Astrocyte (in vitro differentiated cells and primary cell): ENCODE data around the gene WBP2NL. TPM values are rescaled to one million over a fixed set of nuclear protein-coding genes. Genes with fewer than 3 reads are reported as not detected.

ENCODE experiments used
- DNase-seq: peaks from one replicate; pipeline ENCODE4 v3.0.0-alpha.2; 2010; ENCODE audit warnings: low read depth
- FAIRE-seq: peaks from 2 replicates; lab custom pipeline; 2011; peaks lifted over from hg19 to GRCh38; lab: Jason Lieb, UNC
- H2AFZ ChIP-seq: 2 replicates; pipeline ENCODE4 v1.6.0; 2012; ENCODE audit warnings: low read depth, low read length, inconsistent platforms
- H3K27ac ChIP-seq: 2 replicates; pipeline ENCODE4 v1.5.1; 2011; ENCODE audit warnings: low read depth, low read length, inconsistent platforms
- H3K27me3 ChIP-seq: 2 replicates; pipeline ENCODE4 v1.6.0; 2011; ENCODE audit warnings: low read length, inconsistent platforms; ENCODE audit not compliant: insufficient read depth
- H3K36me3 ChIP-seq: 2 replicates; pipeline ENCODE4 v1.5.1; 2011; ENCODE audit warnings: low read length, inconsistent platforms; ENCODE audit not compliant: insufficient read depth
- H3K4me1 ChIP-seq: 2 replicates; pipeline ENCODE4 v1.5.1; 2011; ENCODE audit warnings: low read length, inconsistent platforms; ENCODE audit not compliant: insufficient read depth
- H3K4me2 ChIP-seq: 2 replicates; pipeline ENCODE4 v1.6.0; 2012; ENCODE audit warnings: low read length, inconsistent platforms
- H3K4me3 ChIP-seq: 2 replicates; pipeline ENCODE4 v1.5.1; 2011; ENCODE audit warnings: low read depth, mild to moderate bottlenecking, low read length, inconsistent platforms; ENCODE audit not compliant: insufficient read depth
- H3K79me2 ChIP-seq: 2 replicates; pipeline ENCODE4 v1.6.0; 2012; ENCODE audit warnings: mild to moderate bottlenecking, low read length, inconsistent platforms; ENCODE audit not compliant: insufficient read depth
- H3K9ac ChIP-seq: 2 replicates; pipeline ENCODE4 v1.6.0; 2012; ENCODE audit warnings: mild to moderate bottlenecking, low read length, inconsistent platforms
- H3K9me3 ChIP-seq: 2 replicates; pipeline ENCODE4 v1.5.1; 2012; ENCODE audit warnings: low read depth, mild to moderate bottlenecking, low read length, inconsistent platforms; ENCODE audit not compliant: insufficient read depth
- H4K20me1 ChIP-seq: 2 replicates; pipeline ENCODE4 v1.6.0; 2012; ENCODE audit warnings: low read length, inconsistent platforms; ENCODE audit not compliant: insufficient read depth
- H3K27ac Mint-ChIP-seq: one replicate; pipeline ENCODE4 v1.8.0; 2021; ENCODE audit warnings: mild to moderate bottlenecking, mixed read lengths; ENCODE audit not compliant: unreplicated experiment
- H3K27me3 Mint-ChIP-seq: one replicate; pipeline ENCODE4 v1.8.0; 2021; ENCODE audit warnings: low read depth, mixed read lengths; ENCODE audit not compliant: unreplicated experiment
- H3K36me3 Mint-ChIP-seq: one replicate; pipeline ENCODE4 v1.8.0; 2021; ENCODE audit warnings: low read depth, mixed read lengths; ENCODE audit not compliant: unreplicated experiment
- H3K4me1 Mint-ChIP-seq: one replicate; pipeline ENCODE4 v1.8.0; 2021; ENCODE audit warnings: low read depth, mixed read lengths; ENCODE audit not compliant: unreplicated experiment
- H3K4me3 Mint-ChIP-seq: one replicate; pipeline ENCODE4 v1.8.0; 2021; ENCODE audit warnings: mild to moderate bottlenecking, moderate library complexity, mixed read lengths; ENCODE audit not compliant: unreplicated experiment
- H3K9me3 Mint-ChIP-seq: one replicate; pipeline ENCODE4 v1.8.0; 2021; ENCODE audit warnings: mild to moderate bottlenecking, mixed read lengths; ENCODE audit not compliant: unreplicated experiment
- EZH2 ChIP-seq: IDR thresholded peaks from 2 replicates; pipeline ENCODE4 v1.6.1; 2012; ENCODE audit warnings: mild to moderate bottlenecking, low read length, inconsistent platforms; ENCODE audit not compliant: insufficient read depth
- total RNA-seq: library from RNA; stranded (reverse); gene quantifications from 2 replicates; pipeline ENCODE4 v1.2.1, GENCODE V29; 2021
- TF ChIP-seq, protein P1 (sequence below): IDR thresholded peaks from 2 replicates; pipeline ENCODE4 v1.5.1; 2011; ENCODE audit warnings: low read depth, mild to moderate bottlenecking, inconsistent platforms, low read length, moderate library complexity; ENCODE audit not compliant: insufficient read depth

Gene WBP2NL
- total RNA-seq, 1 donor from 2014 or later, result not detected

DNA sequence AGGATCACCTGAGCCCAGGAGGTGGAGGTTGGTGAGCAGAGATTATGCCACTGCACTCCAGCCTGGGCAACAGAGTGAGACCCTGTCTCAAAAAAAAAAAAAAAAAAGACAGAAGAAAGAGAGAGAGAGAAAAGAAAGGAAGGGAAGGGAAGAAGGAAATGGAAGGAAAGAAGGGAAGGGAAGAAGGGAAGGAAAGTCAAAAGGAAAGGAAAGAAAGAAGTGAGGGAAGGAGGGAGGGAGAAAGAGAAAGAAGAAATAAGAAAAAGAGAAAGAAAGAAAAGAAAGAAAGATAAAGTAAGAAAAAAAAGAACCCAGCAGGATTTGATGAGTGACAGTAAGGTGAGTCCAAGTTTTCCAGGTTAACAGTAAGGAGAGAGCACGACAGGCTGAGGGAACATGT, 19.6 kb downstream of the WBP2NL start:
- H3K27ac Mint-ChIP-seq, result no peak overlapping the region
- FAIRE-seq (no peak), DNase-seq (no peak)
- no peak overlapping the region for H3K4me3 ChIP-seq
- no peaks in the 10 kb centered on the region for H3K36me3 ChIP-seq
- H3K27me3 ChIP-seq, result peaks cover 10% of the 10 kb centered on the region
- no peak overlapping the region for H3K27ac ChIP-seq
- H3K4me1 ChIP-seq, result no peaks in the 10 kb centered on the region
- no peak overlapping the region for H3K4me2 ChIP-seq
- H3K4me1 Mint-ChIP-seq, result no peaks in the 10 kb centered on the region
- no peaks in the 10 kb centered on the region for H3K9me3 ChIP-seq
- H3K36me3 Mint-ChIP-seq, result no peaks in the 10 kb centered on the region
- no peak overlapping the region for H3K4me3 Mint-ChIP-seq
- no peaks in the 10 kb centered on the region for H3K79me2 ChIP-seq
- H3K27me3 Mint-ChIP-seq, result peaks cover 16% of the 10 kb centered on the region
- no peaks in the 10 kb centered on the region for H3K9me3 Mint-ChIP-seq
- no peaks in the 10 kb centered on the region for H4K20me1 ChIP-seq
- TF ChIP-seq, protein P1, sequence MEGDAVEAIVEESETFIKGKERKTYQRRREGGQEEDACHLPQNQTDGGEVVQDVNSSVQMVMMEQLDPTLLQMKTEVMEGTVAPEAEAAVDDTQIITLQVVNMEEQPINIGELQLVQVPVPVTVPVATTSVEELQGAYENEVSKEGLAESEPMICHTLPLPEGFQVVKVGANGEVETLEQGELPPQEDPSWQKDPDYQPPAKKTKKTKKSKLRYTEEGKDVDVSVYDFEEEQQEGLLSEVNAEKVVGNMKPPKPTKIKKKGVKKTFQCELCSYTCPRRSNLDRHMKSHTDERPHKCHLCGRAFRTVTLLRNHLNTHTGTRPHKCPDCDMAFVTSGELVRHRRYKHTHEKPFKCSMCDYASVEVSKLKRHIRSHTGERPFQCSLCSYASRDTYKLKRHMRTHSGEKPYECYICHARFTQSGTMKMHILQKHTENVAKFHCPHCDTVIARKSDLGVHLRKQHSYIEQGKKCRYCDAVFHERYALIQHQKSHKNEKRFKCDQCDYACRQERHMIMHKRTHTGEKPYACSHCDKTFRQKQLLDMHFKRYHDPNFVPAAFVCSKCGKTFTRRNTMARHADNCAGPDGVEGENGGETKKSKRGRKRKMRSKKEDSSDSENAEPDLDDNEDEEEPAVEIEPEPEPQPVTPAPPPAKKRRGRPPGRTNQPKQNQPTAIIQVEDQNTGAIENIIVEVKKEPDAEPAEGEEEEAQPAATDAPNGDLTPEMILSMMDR, result no peak
- no peak for TF ChIP-seq EZH2
- H3K9ac ChIP-seq, result no peak overlapping the region
- no peak overlapping the region for H2AFZ ChIP-seq

DNA sequence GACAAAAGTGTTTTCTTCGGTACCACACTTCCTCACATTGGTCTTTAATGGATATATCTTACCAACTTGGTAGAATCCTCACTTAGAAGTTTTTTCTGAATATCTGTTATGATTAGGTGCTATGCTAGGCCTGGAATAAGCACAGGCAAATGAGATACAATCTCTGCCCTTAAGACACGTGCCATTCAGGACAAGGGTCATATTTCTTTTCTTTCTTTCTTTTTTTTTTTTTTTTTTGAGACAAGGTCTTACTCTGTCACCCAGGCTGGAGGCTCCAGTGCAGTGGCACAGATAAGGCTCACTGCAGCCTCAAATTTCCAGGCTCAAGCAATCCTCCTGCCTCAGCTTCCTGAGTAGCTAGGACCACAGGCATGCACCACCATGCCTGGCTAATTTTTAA, 23.0 kb downstream of the WBP2NL start:
- FAIRE-seq (no peak), DNase-seq (no peak)
- H3K27me3 Mint-ChIP-seq, result peaks cover 15% of the 10 kb centered on the region
- H3K27ac Mint-ChIP-seq, result no peak overlapping the region
- no peak overlapping the region for H3K4me3 ChIP-seq
- H3K4me1 Mint-ChIP-seq, result no peaks in the 10 kb centered on the region
- no peak overlapping the region for H3K9ac ChIP-seq
- no peaks in the 10 kb centered on the region for H3K9me3 Mint-ChIP-seq
- TF ChIP-seq, protein P1, result no peak
- H3K79me2 ChIP-seq, result no peaks in the 10 kb centered on the region
- no peaks in the 10 kb centered on the region for H4K20me1 ChIP-seq
- H3K27ac ChIP-seq, result no peak overlapping the region
- H3K27me3 ChIP-seq, result peaks cover 10% of the 10 kb centered on the region
- no peaks in the 10 kb centered on the region for H3K4me1 ChIP-seq
- no peaks in the 10 kb centered on the region for H3K36me3 ChIP-seq
- H3K4me2 ChIP-seq, result no peak overlapping the region
- no peak overlapping the region for H2AFZ ChIP-seq
- no peak overlapping the region for H3K4me3 Mint-ChIP-seq
- no peaks in the 10 kb centered on the region for H3K36me3 Mint-ChIP-seq
- H3K9me3 ChIP-seq, result no peaks in the 10 kb centered on the region

DNA sequence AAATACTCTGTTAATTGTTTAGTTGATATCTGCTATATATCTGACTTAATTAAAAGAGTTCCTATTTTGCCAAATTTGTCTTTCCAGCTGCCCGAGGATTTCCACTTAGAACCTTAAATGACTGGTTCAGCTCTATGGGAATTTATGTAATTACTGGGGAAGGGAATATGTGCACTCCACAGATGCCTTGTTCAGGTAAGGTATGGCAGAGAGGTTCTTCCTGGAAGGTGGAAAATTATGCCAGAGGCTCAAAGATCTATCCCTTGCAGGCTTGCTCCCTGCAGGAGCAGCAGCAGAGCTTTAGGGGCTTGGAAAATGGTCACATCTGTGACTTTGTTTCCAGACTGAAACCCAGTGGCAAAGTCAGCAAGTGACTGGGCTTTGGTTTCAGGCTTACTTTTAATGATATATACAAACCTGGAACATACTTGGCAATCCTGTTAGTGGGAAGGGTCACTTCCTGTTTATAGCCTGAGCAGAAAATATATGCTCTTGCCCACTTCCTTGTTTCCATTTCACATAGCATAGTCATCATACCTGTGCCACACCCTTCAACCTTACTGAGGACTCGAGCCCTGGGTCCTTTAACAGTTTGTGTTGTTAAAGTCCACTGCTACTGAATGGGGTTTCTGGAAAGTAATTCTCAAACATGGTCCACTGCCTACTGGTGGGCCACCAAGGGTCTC, 23.7 kb downstream of the WBP2NL start:
- Mint-ChIP-seq H3K9me3 (no peaks in the 10 kb centered on the region), H3K4me1 (no peaks in the 10 kb centered on the region), H3K27ac (no peak overlapping the region), H3K4me3 (no peak overlapping the region), H3K36me3 (no peaks in the 10 kb centered on the region), H3K27me3 (peaks cover 12% of the 10 kb centered on the region)
- no peaks in the 10 kb centered on the region for H3K79me2 ChIP-seq
- H3K36me3 ChIP-seq, result no peaks in the 10 kb centered on the region
- H3K9me3 ChIP-seq, result no peaks in the 10 kb centered on the region
- H2AFZ ChIP-seq, result no peak overlapping the region
- no peak for DNase-seq
- H3K9ac ChIP-seq, result no peak overlapping the region
- H3K27me3 ChIP-seq, result peaks cover 7% of the 10 kb centered on the region
- no peak overlapping the region for H3K4me2 ChIP-seq
- no peak overlapping the region for H3K4me3 ChIP-seq
- H3K4me1 ChIP-seq, result no peaks in the 10 kb centered on the region
- TF ChIP-seq EZH2, result no peak
- TF ChIP-seq, protein P1, result no peak
- FAIRE-seq, result no peak
- no peaks in the 10 kb centered on the region for H4K20me1 ChIP-seq
- no peak overlapping the region for H3K27ac ChIP-seq
